GM12878 (cell line): ENCODE measurements around the gene RPUSD1. TPM values are rescaled to one million over a fixed set of nuclear protein-coding genes. Genes with fewer than 3 reads are reported as not detected.

Source experiments
- ATAC-seq: fragments of 200-7000 bp; cut with Tn5 transposase; 3 replicates; pipeline ENCODE4 v1.9.1; 2020; ENCODE audit warnings: mild to moderate bottlenecking, moderate library complexity
- BruUV-seq: library from RNA; stranded (reverse); fragments of 400-500 nt; replicated peaks from 2 replicates; lab custom pipeline; 2021; lab: Mats Ljungman, UMichigan
- CTCF ChIA-PET: fragments of 300-600 bp; sonication (Branson Sonifier 250); formaldehyde crosslinking; extraction: SDS; loops from one replicate; lab custom pipeline; 2021; ENCODE audit warnings: inconsistent platforms; lab: Yijun Ruan, JAX
- POLR2A ChIA-PET: fragments of 350-600 bp; formaldehyde crosslinking; extraction: SDS; loops from one replicate; lab custom pipeline; 2021; ENCODE audit warnings: inconsistent platforms; lab: Charles Lee
- RAD21 ChIA-PET: fragments of 300-600 bp; sonication (Branson Sonifier 250); formaldehyde crosslinking; loops from one replicate; lab custom pipeline; 2023; ENCODE audit warnings: antibody characterized with exemption; ENCODE audit not compliant: unreplicated experiment; lab: Charles Lee
- SMC1A ChIA-PET: fragments of 300-600 bp; sonication (Branson Sonifier 250); formaldehyde crosslinking; loops from one replicate; lab custom pipeline; 2023; ENCODE audit not compliant: unreplicated experiment, uncharacterized antibody; lab: Charles Lee
- DNase-seq: peaks from one replicate; pipeline ENCODE4 v3.0.0-alpha.2; 2011; ENCODE audit warnings: low read depth, low spot score
- FAIRE-seq: peaks from 3 replicates; lab custom pipeline; 2011; peaks lifted over from hg19 to GRCh38; lab: Jason Lieb, UNC
- H2AFZ ChIP-seq: 2 replicates; pipeline ENCODE4 v1.6.0; 2011; ENCODE audit warnings: low read depth, low read length, control low read depth; ENCODE audit not compliant: control insufficient read depth
- H3K27ac ChIP-seq: 2 replicates; pipeline ENCODE4 v1.5.1; 2011; ENCODE audit warnings: control low read depth; ENCODE audit not compliant: control insufficient read depth, insufficient read depth
- H3K27me3 ChIP-seq, 2 experiments: replicated peaks in 1 of 2; 2 replicates each; pipeline versions ENCODE4 v1.6.0 to v1.6.1; 2011; ENCODE audit warnings: low read length in 1 of 2; ENCODE audit not compliant: control insufficient read depth in 2 of 2, insufficient read depth in 2 of 2
- H3K36me3 ChIP-seq, 2 experiments: 2 replicates each; pipeline ENCODE4 v1.5.1; 2011; ENCODE audit warnings: low read length in 1 of 2; ENCODE audit not compliant: control insufficient read depth in 2 of 2, insufficient read depth in 2 of 2
- H3K4me1 ChIP-seq: 2 replicates; pipeline ENCODE4 v1.6.1; 2011; ENCODE audit warnings: mild to moderate bottlenecking, low read length, moderate library complexity, mixed read lengths; ENCODE audit not compliant: control insufficient read depth, insufficient read depth
- H3K4me2 ChIP-seq: 2 replicates; pipeline ENCODE4 v1.6.0; 2011; ENCODE audit warnings: control low read depth; ENCODE audit not compliant: control insufficient read depth, insufficient read depth
- H3K4me3 ChIP-seq: fragments of 200-600 bp; sonication (generic); 2 replicates; pipeline ENCODE4 v1.5.1; 2016
- H3K79me2 ChIP-seq: 2 replicates; pipeline ENCODE4 v1.6.0; 2011; ENCODE audit warnings: low read length; ENCODE audit not compliant: control insufficient read depth, insufficient read depth
- H3K9ac ChIP-seq: 2 replicates; pipeline ENCODE4 v1.8.0; 2011; ENCODE audit warnings: low read length, control low read depth, mixed read lengths; ENCODE audit not compliant: control insufficient read depth, insufficient read depth
- H3K9me3 ChIP-seq: replicated peaks from 3 replicates; pipeline ENCODE4 v1.5.1; 2011; ENCODE audit warnings: mild to moderate bottlenecking, low read length; ENCODE audit not compliant: control insufficient read depth, insufficient read depth
- H4K20me1 ChIP-seq: 2 replicates; pipeline ENCODE4 v1.6.0; 2011; ENCODE audit not compliant: control insufficient read depth, insufficient read depth
- ATF2 ChIP-seq: IDR thresholded peaks from 2 replicates; pipeline ENCODE4 v1.6.1; 2012; ENCODE audit warnings: low read length, inconsistent platforms
- CHD4 ChIP-seq: fragments of 200-600 bp; sonication (generic); IDR thresholded peaks from 2 replicates; pipeline ENCODE4 v1.6.1; 2016; ENCODE audit warnings: mild to moderate bottlenecking
- CREM ChIP-seq: IDR thresholded peaks from 2 replicates; pipeline ENCODE4 v1.6.1; 2014; ENCODE audit warnings: antibody characterized with exemption, low read depth
- EED ChIP-seq: sonication (generic); IDR thresholded peaks from 2 replicates; pipeline ENCODE4 v1.6.1; 2016; ENCODE audit warnings: antibody characterized with exemption, low read depth
- EGR1 ChIP-seq, 2 experiments: IDR thresholded peaks; 1 replicate in 1 of 2; 2 replicates in 1 of 2; pipeline ENCODE4 v1.6.1; 2011 to 2012; ENCODE audit warnings: low read depth in 2 of 2, low read length in 2 of 2, borderline replicate concordance in 1 of 2, mild to moderate bottlenecking in 1 of 2, moderate library complexity in 1 of 2
- EP300 ChIP-seq, 2 experiments: fragments of 150-350 bp in 1 of 2; IDR thresholded peaks; 2 replicates each; pipeline ENCODE4 v1.6.1; 2011 to 2012; ENCODE audit warnings: low read depth in 2 of 2, low read length in 2 of 2, borderline replicate concordance in 1 of 2, improper control_type of control experiment in 1 of 2, inconsistent platforms in 1 of 2; ENCODE audit not compliant: control insufficient read depth in 1 of 2
- HSF1 ChIP-seq: fragments of 150-350 bp; IDR thresholded peaks from 2 replicates; pipeline ENCODE4 v1.6.1; 2014; ENCODE audit warnings: mild to moderate bottlenecking, low read depth, low read length
- KAT2A ChIP-seq: conservative IDR thresholded peaks from 2 replicates; pipeline ENCODE4 v1.6.1; 2011; ENCODE audit warnings: low read depth, low read length; ENCODE audit not compliant: control insufficient read depth
- MYB ChIP-seq: fragments of 150-350 bp; IDR thresholded peaks from 2 replicates; pipeline ENCODE4 v1.6.1; 2014; ENCODE audit warnings: mild to moderate bottlenecking, low read depth, low read length, borderline replicate concordance
- PKNOX1 ChIP-seq: fragments of 450-650 bp; IDR thresholded peaks from 2 replicates; pipeline ENCODE4 v1.6.1; 2016; ENCODE audit warnings: mild to moderate bottlenecking
- POLR2AphosphoS2 ChIP-seq: IDR thresholded peaks from 2 replicates; pipeline ENCODE4 v1.6.1; 2011; ENCODE audit warnings: low read depth, mild to moderate bottlenecking, low read length, improper control_type of control experiment, moderate library complexity
- RBBP5 ChIP-seq: fragments of 200-600 bp; sonication (generic); conservative IDR thresholded peaks from 2 replicates; pipeline ENCODE4 v1.6.1; 2016
- SUZ12 ChIP-seq: fragments of 200-600 bp; sonication (generic); IDR thresholded peaks from one replicate; pipeline ENCODE4 v1.6.1; 2018; ENCODE audit warnings: antibody characterized with exemption, mild to moderate bottlenecking; ENCODE audit not compliant: unreplicated experiment
- TAF1 ChIP-seq: IDR thresholded peaks from 2 replicates; pipeline ENCODE4 v1.6.1; 2011; ENCODE audit warnings: mild to moderate bottlenecking, low read depth, low read length, borderline replicate concordance
- TCF3 ChIP-seq: IDR thresholded peaks from 2 replicates; pipeline ENCODE4 v1.6.1; 2012; ENCODE audit warnings: low read depth, mild to moderate bottlenecking, low read length, borderline replicate concordance; ENCODE audit not compliant: insufficient read depth
- YY1 ChIP-seq: IDR thresholded peaks from 2 replicates; pipeline ENCODE4 v1.6.1; 2011; ENCODE audit warnings: low read depth, mild to moderate bottlenecking, low read length
- ZBTB4 ChIP-seq: fragments of 450-650 bp; formaldehyde crosslinking; IDR thresholded peaks from 2 replicates; pipeline ENCODE4 v1.4.0; 2022; ENCODE audit warnings: mild to moderate bottlenecking, moderate library complexity
- WGBS: methylation state at CpG from one replicate; pipeline ENCODE4 v1.1.6; 2016; ENCODE audit warnings: low lambda C conversion rate; ENCODE audit not compliant: insufficient replicate concordance, insufficient coverage; ENCODE audit errors: missing lambda C conversion rate; 5-methylcytosine and 5-hydroxymethylcytosine counted together
- in situ Hi-C: fragments of 300-500 bp; cut with MboI; formaldehyde crosslinking; loops from 9 replicates; pipeline ENCODE4 v1.14.3; 2018; ENCODE audit warnings: mixed read lengths
- intact Hi-C: fragments of 100-400 bp; cut with micrococcal nuclease; formaldehyde crosslinking; loops from one replicate; pipeline ENCODE4 v1.14.2; 2022; ENCODE audit not compliant: unreplicated experiment
- polyA plus RNA-seq, 11 experiments: library from polyadenylated mRNA; depleted of rRNA in 4 of 11; unstranded in 6 of 11; stranded (reverse) in 5 of 11; fragments of >200 nt; fragmentation: Nextera tagmentation in 4 of 11; fragmentation: Illumina TruSeq in 1 of 11; extraction: Ambion mirVana in 4 of 11; extraction: Trizol in 1 of 11; gene quantifications; 1 replicate in 1 of 11; 2 replicates in 10 of 11; pipeline versions ENCODE4 v1.2.1 to v1.2.3, GENCODE V29; 2011 to 2016; ENCODE audit warnings: inconsistent platforms in 2 of 11, missing spikeins in 2 of 11, low read depth in 1 of 11
- total RNA-seq, 4 experiments: library from RNA; depleted of rRNA in 3 of 4; stranded (reverse); fragments of >200 nt in 3 of 4; fragmentation: Illumina TruSeq in 1 of 4; extraction: Trizol in 1 of 4; gene quantifications; 2 replicates each; pipeline versions ENCODE4 v1.2.1 to v1.2.3, GENCODE V29; 2013 to 2021

The RPUSD1 gene
- total and polyA plus RNA-seq, 10 of the 15 experiments (the other 5 are each of a cell fraction or from before 2014, with no cell fraction given): 0.55 to 49.9 (median 21.1) TPM

GRCh38 chr16:754656-755055, 33.5 kb downstream of the RPUSD1 start:
- Histone ChIP-seq H3K4me3 (no peak overlapping the region), H3K4me2 (no peak overlapping the region), H3K9me3 (no peaks in the 10 kb centered on the region; the same call in 2 of the 3 replicates), H3K9ac (no peak overlapping the region), H3K27me3 (no peaks in the 10 kb centered on the region; a peak in 2 of 4 replicates), H3K36me3 (no peaks in the 10 kb centered on the region), H4K20me1 (no peaks in the 10 kb centered on the region), H3K4me1 (no peaks in the 10 kb centered on the region), H3K79me2 (no peaks in the 10 kb centered on the region), H2AFZ (no peak overlapping the region), H3K27ac (no peak overlapping the region)
- DNase-seq (no peak), ATAC-seq (no peak), FAIRE-seq (no peak)
- ChIA-PET POLR2A (no interaction called here), RAD21 (interaction anchor here (0.5 kb wide), 1 partner anchor 310 kb away, joined by 3 read pairs; no protein-coding TSS in a partner anchor), CTCF (no interaction called here), SMC1A (no interaction called here)
- no TSS peak for BruUV-seq
- 10% methylated on average over 11 of the region's 11 CpGs for WGBS
- in situ Hi-C loops: no loop called here
- intact Hi-C loops: no loop called here
- no peak for TF ChIP-seq TAF1
- TF ChIP-seq SUZ12: no peak
- TF ChIP-seq RBBP5: no peak
- TF ChIP-seq ATF2: no peak
- no peak for TF ChIP-seq EED
- no peak for TF ChIP-seq EGR1 (IDR thresholded peaks at IDR 0.05; ENCODE audit: borderline replicate concordance in 1 of 2, low read depth in 2 of 2, low read length in 2 of 2)
- no peak for TF ChIP-seq MYB
- TF ChIP-seq ZBTB4 (CRISPR knock-in tag): no peak
- TF ChIP-seq POLR2AphosphoS2: no peak
- TF ChIP-seq YY1: no peak
- TF ChIP-seq CHD4: no peak
- no peak for TF ChIP-seq TCF3
- TF ChIP-seq KAT2A: no peak
- no peak for TF ChIP-seq HSF1
- TF ChIP-seq CREM: no peak
- TF ChIP-seq PKNOX1: no peak
- no peak for TF ChIP-seq EP300 (IDR thresholded peaks at IDR 0.05; ENCODE audit: borderline replicate concordance in 1 of 2, control insufficient read depth in 1 of 2, low read depth in 2 of 2, low read length in 2 of 2)
